ENCODE measurements around the gene SWSAP1. TPM values are rescaled to one million over a fixed set of nuclear protein-coding genes. Genes with fewer than 3 reads are reported as not detected.
A peak's percentile ranks its signal among the peaks of the same experiment; 100 is the strongest.
"Not testable (repeated sequence)": the region's sequence is repeated elsewhere in the genome, so short reads cannot be mapped to it uniquely, and the experiment has no call there.

The SWSAP1 gene
- total and polyA plus RNA-seq, 9 donors: 1.3 to 1.9 (median 1.6) TPM

GRCh38 chr19:11337080-11337479 is 37.4 kb upstream of the SWSAP1 start:
- Histone ChIP-seq H3K9me3 (replicated peaks; ENCODE audit: control insufficient read depth, low read depth, low read length) (peaks cover 2% of the 10 kb centered on the region), H3K36me3 (ENCODE audit: control insufficient read depth, insufficient read depth, low read length) (peaks cover 31% of the 10 kb centered on the region), H3K27me3 (ENCODE audit: control insufficient read depth, insufficient read depth, low read length) (no peaks in the 10 kb centered on the region), H3K27ac (ENCODE audit: low read length) (no peak overlapping the region), H3K4me1 (ENCODE audit: control insufficient read depth, insufficient read depth, low read length) (peaks cover 21% of the 10 kb centered on the region), H3K4me3 (ENCODE audit: low read length) (no peak overlapping the region)
- 88% methylated on average over 14 of the region's 14 CpGs for WGBS (ENCODE audit: insufficient coverage)
- DNase-seq: no peak

- Histone ChIP-seq H3K27ac (ENCODE audit: low read length) (no peak overlapping the region), H3K4me1 (ENCODE audit: control insufficient read depth, insufficient read depth, low read length) (peaks cover 21% of the 10 kb centered on the region), H3K36me3 (ENCODE audit: control insufficient read depth, insufficient read depth, low read length) (peaks cover 38% of the 10 kb centered on the region), H3K9me3 (replicated peaks; ENCODE audit: control insufficient read depth, low read depth, low read length) (peaks cover 2% of the 10 kb centered on the region), H3K27me3 (ENCODE audit: control insufficient read depth, insufficient read depth, low read length) (no peaks in the 10 kb centered on the region), H3K4me3 (ENCODE audit: low read length) (no peak overlapping the region)
- DNase-seq: no peak
- 73% methylated on average over 4 of the region's 7 CpGs for WGBS (ENCODE audit: insufficient coverage)
Measured at GRCh38 chr19:11338121-11338520, 36.3 kb upstream of the SWSAP1 start.

- H3K27ac ChIP-seq (ENCODE audit: low read length): peak overlapping the region; percentile 77
- H3K36me3 ChIP-seq (ENCODE audit: control insufficient read depth, insufficient read depth, low read length): peaks cover 41% of the 10 kb centered on the region
- peaks cover 2% of the 10 kb centered on the region for H3K9me3 ChIP-seq (replicated peaks; ENCODE audit: control insufficient read depth, low read depth, low read length)
- whole genome bisulfite sequencing (ENCODE audit: insufficient coverage): 23% methylated on average over 11 of the region's 21 CpGs
- H3K27me3 ChIP-seq (ENCODE audit: control insufficient read depth, insufficient read depth, low read length): no peaks in the 10 kb centered on the region
- no peak for DNase-seq
- H3K4me3 ChIP-seq (ENCODE audit: low read length): peak overlapping the region; percentile 76
- peaks cover 21% of the 10 kb centered on the region for H3K4me1 ChIP-seq (ENCODE audit: control insufficient read depth, insufficient read depth, low read length)
Measured at GRCh38 chr19:11338569-11339253, 35.8 kb upstream of the SWSAP1 start.

GRCh38 chr19:11339254-11340098 is 35.0 kb upstream of the SWSAP1 start, which contains the start of gene RAB3D:
Gene RAB3D, minus strand, starts transcription at chr19:11339657. Its CDS starts 2,258 bp downstream, at chr19:11337399.
- Histone ChIP-seq H3K27me3 (ENCODE audit: control insufficient read depth, insufficient read depth, low read length) (no peaks in the 10 kb centered on the region), H3K9me3 (replicated peaks; ENCODE audit: control insufficient read depth, low read depth, low read length) (peaks cover 2% of the 10 kb centered on the region), H3K4me1 (ENCODE audit: control insufficient read depth, insufficient read depth, low read length) (peaks cover 23% of the 10 kb centered on the region), H3K27ac (ENCODE audit: low read length) (peak within 1 kb of the TSS; percentile 78), H3K36me3 (ENCODE audit: control insufficient read depth, insufficient read depth, low read length) (peaks cover 36% of the 10 kb centered on the region), H3K4me3 (ENCODE audit: low read length) (peak within 1 kb of the TSS; percentile 76)
- peak; percentile 97 for DNase-seq
- WGBS (ENCODE audit: insufficient coverage): 2% methylated on average over 32 of the region's 53 CpGs

GRCh38 chr19:11340099-11340467 is 34.4 kb upstream of the SWSAP1 start:
- Histone ChIP-seq H3K36me3 (ENCODE audit: control insufficient read depth, insufficient read depth, low read length) (peaks cover 31% of the 10 kb centered on the region), H3K4me1 (ENCODE audit: control insufficient read depth, insufficient read depth, low read length) (peaks cover 26% of the 10 kb centered on the region), H3K4me3 (ENCODE audit: low read length) (peak overlapping the region; percentile 76), H3K27ac (ENCODE audit: low read length) (peak overlapping the region; percentile 78)
- H3K9me3 ChIP-seq (replicated peaks; ENCODE audit: control insufficient read depth, low read depth, low read length); H3K27me3 ChIP-seq (ENCODE audit: control insufficient read depth, insufficient read depth, low read length); DNase-seq: not testable (repeated sequence)
- 93% methylated on average over 3 of the region's 8 CpGs for WGBS (ENCODE audit: insufficient coverage)

- Histone ChIP-seq H3K27me3 (ENCODE audit: control insufficient read depth, insufficient read depth, low read length) (no peaks in the 10 kb centered on the region), H3K36me3 (ENCODE audit: control insufficient read depth, insufficient read depth, low read length) (peaks cover 16% of the 10 kb centered on the region), H3K4me3 (ENCODE audit: low read length) (no peak overlapping the region), H3K27ac (ENCODE audit: low read length) (no peak overlapping the region), H3K4me1 (ENCODE audit: control insufficient read depth, insufficient read depth, low read length) (peaks cover 40% of the 10 kb centered on the region), H3K9me3 (replicated peaks; ENCODE audit: control insufficient read depth, low read depth, low read length) (no peaks in the 10 kb centered on the region)
- DNase-seq: no peak
- WGBS (ENCODE audit: insufficient coverage): 100% methylated on average over 1 of the region's 3 CpGs
Measured at GRCh38 chr19:11342429-11342828, 32.0 kb upstream of the SWSAP1 start.

GRCh38 chr19:11345122-11345803 is 29.2 kb upstream of the SWSAP1 start:
- peak overlapping the region; percentile 87 for H3K4me3 ChIP-seq (ENCODE audit: low read length)
- peaks cover 16% of the 10 kb centered on the region for H3K36me3 ChIP-seq (ENCODE audit: control insufficient read depth, insufficient read depth, low read length)
- H3K27me3 ChIP-seq (ENCODE audit: control insufficient read depth, insufficient read depth, low read length): no peaks in the 10 kb centered on the region
- peaks cover 7% of the 10 kb centered on the region for H3K9me3 ChIP-seq (replicated peaks; ENCODE audit: control insufficient read depth, low read depth, low read length)
- H3K4me1 ChIP-seq (ENCODE audit: control insufficient read depth, insufficient read depth, low read length): peaks cover 22% of the 10 kb centered on the region
- 58% methylated on average over 13 of the region's 15 CpGs for WGBS (ENCODE audit: insufficient coverage)
- no peak for DNase-seq
- H3K27ac ChIP-seq (ENCODE audit: low read length): peak overlapping the region; percentile 94

- H3K27me3 ChIP-seq (ENCODE audit: control insufficient read depth, insufficient read depth, low read length): no peaks in the 10 kb centered on the region
- peak; percentile 99 for DNase-seq
- 0% methylated on average over 35 of the region's 50 CpGs for WGBS (ENCODE audit: insufficient coverage)
- peak within 1 kb of the TSS; percentile 87 for H3K4me3 ChIP-seq (ENCODE audit: low read length)
- H3K4me1 ChIP-seq (ENCODE audit: control insufficient read depth, insufficient read depth, low read length): peaks cover 22% of the 10 kb centered on the region
- peaks cover 7% of the 10 kb centered on the region for H3K9me3 ChIP-seq (replicated peaks; ENCODE audit: control insufficient read depth, low read depth, low read length)
- peak within 1 kb of the TSS; percentile 94 for H3K27ac ChIP-seq (ENCODE audit: low read length)
- H3K36me3 ChIP-seq (ENCODE audit: control insufficient read depth, insufficient read depth, low read length): peaks cover 15% of the 10 kb centered on the region
Measured at GRCh38 chr19:11346104-11346940, 28.1 kb upstream of the SWSAP1 start, which contains the start of the genes CCDC159 and TMEM205. Gene CCDC159, plus strand, starts transcription at chr19:11346519. Its CDS starts 88 bp downstream, at chr19:11346607. Gene TMEM205, minus strand, starts transcription at chr19:11346268. Its CDS starts 649 bp downstream, at chr19:11345619.

- Histone ChIP-seq H3K4me1 (ENCODE audit: control insufficient read depth, insufficient read depth, low read length) (peaks cover 22% of the 10 kb centered on the region), H3K27me3 (ENCODE audit: control insufficient read depth, insufficient read depth, low read length) (peaks cover 3% of the 10 kb centered on the region), H3K4me3 (ENCODE audit: low read length) (no peak overlapping the region), H3K9me3 (replicated peaks; ENCODE audit: control insufficient read depth, low read depth, low read length) (peaks cover 7% of the 10 kb centered on the region), H3K27ac (ENCODE audit: low read length) (no peak overlapping the region), H3K36me3 (ENCODE audit: control insufficient read depth, insufficient read depth, low read length) (peaks cover 8% of the 10 kb centered on the region)
- whole genome bisulfite sequencing (ENCODE audit: insufficient coverage): 57% methylated on average over 6 of the region's 7 CpGs
- DNase-seq: no peak
Measured at GRCh38 chr19:11347546-11348039, 26.9 kb upstream of the SWSAP1 start.
